Inflammatory macrophage treated with lipopolysaccharide for 4 hours (primary cell): Measurements from ENCODE around the gene SKI.
A peak's percentile ranks its signal among the peaks of the same experiment; 100 is the strongest.
"Not testable (repeated sequence)": the region's sequence is repeated elsewhere in the genome, so short reads cannot be mapped to it uniquely, and the experiment has no call there.

Experiments used
- DNase-seq: peaks from one replicate; pipeline ENCODE4 v3.0.0-alpha.2; 2020

SKI gene

GRCh38 chr1:2248854-2249558 is 20.9 kb downstream of the SKI start:
- no peak for DNase-seq

GRCh38 chr1:2249559-2249906 is 21.4 kb downstream of the SKI start:
- no peak for DNase-seq

- no peak for DNase-seq
These were observed 22.7 kb downstream of the SKI start for GRCh38 chr1:2250721-2251281.

GRCh38 chr1:2251363-2251762 is 23.2 kb downstream of the SKI start:
- no peak for DNase-seq

- DNase-seq = no peak
These were observed 23.7 kb downstream of the SKI start for GRCh38 chr1:2251786-2252185.

DNA sequence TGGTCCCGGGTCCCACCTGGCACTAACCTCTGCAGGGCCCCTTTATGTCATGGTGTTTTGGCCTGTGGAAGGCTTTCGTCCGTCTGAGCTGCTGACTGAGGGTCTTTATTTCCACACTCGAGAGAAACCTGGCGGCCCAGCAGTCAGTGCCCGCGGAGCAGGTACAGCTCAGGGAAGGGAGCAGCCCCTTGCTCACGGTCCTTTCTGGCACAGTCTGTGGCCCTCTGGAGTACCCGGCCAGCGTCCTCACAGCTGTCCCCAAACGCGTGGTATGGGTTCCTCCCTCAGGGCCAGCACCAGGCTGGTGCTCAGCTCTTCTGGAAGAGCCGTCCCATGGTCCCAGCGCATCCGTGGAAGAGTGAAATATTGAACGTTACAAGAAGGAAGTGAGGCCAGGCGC is 24.3 kb downstream of the SKI start:
- no peak for DNase-seq

- DNase-seq = no peak
These were observed 25.1 kb downstream of the SKI start for GRCh38 chr1:2253036-2253796.

DNA sequence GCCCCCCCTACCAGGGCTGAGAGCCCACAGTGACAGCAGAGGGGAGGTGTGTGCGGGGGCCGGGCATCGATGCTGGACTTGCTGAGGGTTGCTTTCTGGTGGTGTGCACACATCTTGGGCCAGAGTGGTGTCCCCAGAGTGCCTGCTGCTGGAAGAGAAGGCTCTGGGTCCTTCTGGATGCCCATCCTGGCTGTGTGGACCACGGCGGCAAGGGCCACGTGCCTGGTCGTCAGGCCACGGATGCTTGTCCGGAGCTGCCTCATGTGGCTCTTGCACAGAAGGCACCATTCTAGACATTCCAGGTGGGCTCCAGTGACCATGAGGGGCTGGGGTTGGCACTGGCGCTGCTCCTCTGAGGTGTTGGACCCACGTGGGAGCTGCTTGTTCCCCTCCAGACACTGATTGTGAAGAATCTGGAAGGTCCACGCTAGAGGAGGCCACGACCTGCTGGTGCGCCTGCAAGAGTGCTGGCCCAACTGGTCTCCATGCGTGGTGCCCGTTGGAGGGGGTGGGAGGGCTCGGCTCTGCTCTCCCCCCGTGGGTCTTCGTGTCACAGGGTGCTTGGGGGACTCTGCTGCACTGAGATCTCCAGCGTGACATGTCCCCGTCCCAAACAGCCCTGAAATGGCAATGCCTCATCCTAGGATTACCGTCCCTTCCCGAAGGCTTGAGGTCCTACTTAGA is 25.8 kb downstream of the SKI start:
- no peak for DNase-seq

GRCh38 chr1:2255047-2255419 is 26.9 kb downstream of the SKI start:
- DNase-seq = no peak

GRCh38 chr1:2255420-2256369 is 27.6 kb downstream of the SKI start:
- DNase-seq = peak; percentile 83

DNA sequence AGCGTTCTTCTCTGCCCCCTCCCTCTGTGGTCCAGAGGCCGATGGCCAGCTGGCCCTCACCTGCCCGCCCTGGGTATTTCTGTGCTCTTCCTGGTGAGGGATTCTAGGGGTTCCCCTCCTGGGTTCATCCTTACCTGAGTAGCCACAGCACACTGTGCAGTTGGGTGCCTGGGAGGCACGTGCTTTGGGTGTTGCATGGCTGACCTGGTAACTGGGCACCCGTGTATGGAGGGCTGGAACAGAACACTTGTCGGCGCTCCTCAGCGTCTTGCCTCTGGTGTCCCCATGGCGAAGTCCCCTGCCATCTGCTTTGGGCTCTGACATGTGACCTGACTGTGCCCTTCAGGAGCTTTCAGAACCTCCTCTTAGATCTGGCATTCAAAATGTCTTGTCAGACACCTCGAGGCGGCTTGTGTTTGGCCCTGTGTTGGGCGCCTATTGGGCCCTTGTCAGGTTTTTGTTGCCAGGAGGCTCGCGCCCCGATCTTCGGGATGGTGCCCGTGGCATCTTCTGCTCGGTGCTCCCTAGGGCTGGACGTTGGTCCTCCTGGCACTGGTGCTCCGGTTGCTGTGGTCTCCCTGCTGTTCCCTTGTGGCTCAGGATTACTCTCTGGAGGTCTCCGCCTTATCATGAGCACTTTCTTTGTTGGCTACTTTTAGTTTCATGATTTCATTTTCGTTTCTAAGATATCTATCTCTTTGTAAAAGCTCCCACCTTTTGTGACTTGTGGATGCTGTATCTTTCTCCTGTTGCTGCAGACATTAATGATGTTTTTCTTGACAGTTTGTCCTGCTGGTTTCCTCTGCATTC is 28.5 kb downstream of the SKI start:
- DNase-seq = no peak

- no peak for DNase-seq
These were observed 29.1 kb downstream of the SKI start for GRCh38 chr1:2257245-2257627.

GRCh38 chr1:2258122-2258681 is 30.1 kb downstream of the SKI start:
- no peak for DNase-seq

GRCh38 chr1:2258996-2259395 is 30.9 kb downstream of the SKI start:
- DNase-seq = no peak

DNA sequence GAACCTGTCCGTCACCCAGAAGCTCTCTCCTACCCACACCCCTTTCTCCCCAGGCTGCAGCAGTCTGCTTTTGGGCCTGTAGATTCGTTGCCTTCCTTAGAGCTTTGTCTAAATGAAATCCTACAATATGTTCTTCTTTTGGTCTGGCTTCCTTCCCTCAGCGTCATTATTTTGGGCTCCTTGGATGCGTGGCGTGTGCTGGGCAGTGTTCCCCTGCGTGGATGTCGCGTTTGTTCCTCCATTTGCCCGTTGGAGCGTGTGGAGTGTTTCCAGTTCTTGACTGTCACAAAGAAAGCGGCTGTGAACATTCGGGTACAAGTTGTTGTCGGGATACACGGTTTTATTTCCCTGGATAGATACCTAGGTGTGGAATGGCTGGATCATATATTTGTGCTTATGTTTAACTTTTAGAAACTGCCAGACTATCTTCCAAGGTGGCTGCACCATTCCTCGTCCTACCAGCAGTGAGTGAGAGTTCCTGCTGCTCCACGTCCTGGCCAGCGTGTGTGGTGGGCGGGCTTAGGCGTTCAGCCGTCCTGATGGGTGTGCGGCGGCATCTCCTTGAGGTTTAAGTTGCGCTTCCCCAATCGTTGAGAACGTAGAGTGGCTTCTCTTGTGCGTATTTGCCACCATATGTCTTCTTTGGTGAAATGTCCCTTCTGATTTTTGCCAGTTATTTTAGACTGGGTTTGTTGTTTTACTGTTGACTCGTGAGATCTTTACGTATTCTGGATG is 31.7 kb downstream of the SKI start:
- peak; percentile 46 for DNase-seq

DNA sequence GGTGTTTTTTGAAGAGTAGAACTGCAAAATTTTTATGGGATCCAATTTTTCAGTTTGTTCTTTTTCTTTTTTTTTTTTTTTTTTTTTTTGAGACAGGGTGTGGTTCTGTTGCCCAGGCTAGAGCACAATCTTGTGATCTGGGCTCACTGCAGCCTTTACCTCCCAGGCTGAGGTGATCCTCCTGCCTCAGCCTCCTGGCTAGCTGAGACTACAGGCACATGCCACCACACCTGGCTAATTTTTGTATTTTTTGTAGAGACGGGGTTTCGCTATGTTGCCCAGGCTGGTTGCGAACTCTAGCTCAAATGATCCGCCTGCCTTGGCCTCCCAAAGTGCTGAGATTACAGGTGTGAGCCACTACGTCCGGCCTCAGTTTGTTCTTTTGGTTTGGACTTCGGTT is 32.4 kb downstream of the SKI start:
- not testable (repeated sequence) for DNase-seq

GRCh38 chr1:2260917-2261316 is 32.8 kb downstream of the SKI start:
- no peak for DNase-seq

GRCh38 chr1:2261476-2262395 is 33.6 kb downstream of the SKI start:
- peak; percentile 59 for DNase-seq

DNA sequence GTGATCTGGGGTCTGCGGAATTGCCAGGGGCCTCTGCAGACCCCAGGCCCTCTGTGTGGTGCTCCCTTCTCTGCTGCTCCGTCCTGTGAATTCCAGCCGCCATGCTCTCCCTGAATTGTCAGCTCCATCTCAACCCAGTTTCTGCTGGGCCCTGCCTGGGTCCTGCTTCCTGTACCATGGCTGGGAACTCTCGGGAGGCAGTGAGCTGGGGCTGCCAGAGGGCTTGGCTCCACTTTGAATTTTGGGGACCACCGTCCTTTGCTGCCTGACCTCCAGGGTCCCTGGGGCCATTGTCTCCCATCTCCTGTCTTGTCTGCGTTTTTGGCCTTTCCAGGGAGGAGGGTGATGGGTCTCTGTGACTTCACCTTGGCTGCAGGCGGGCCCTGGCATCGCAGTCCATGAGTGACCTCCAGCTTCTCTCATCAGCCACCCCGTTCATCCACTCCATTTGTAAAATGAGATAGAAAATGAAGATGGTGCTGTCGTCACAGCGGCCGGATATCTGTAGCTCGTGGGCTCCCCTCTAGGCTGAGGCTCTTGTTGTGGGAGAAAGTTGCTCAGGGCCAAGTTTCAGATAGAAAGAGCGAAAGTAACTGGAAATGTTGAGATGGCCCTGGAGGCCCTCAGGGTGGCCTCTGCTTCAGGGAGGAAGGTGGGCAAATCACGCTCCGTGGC is 38.3 kb downstream of the SKI start:
- DNase-seq = no peak
